Heart right ventricle (tissue), 16 donors: ENCODE data around the gene DCANP1. TPM values are rescaled to one million over a fixed set of nuclear protein-coding genes. Genes with fewer than 3 reads are reported as not detected.

Source experiments
- ATAC-seq, 8 donors: fragments of 200-7000 bp; cut with Tn5 transposase; one replicate each; pipeline ENCODE4 v1.9.1; 2020; ENCODE audit warnings: mild to moderate bottlenecking in 8 of 8, moderate library complexity in 8 of 8, moderate number of reproducible peaks in 1 of 8
- DNase-seq, 2 donors: peaks; one replicate each; pipeline ENCODE4 v3.0.0-alpha.2; 2020
- H3K27ac ChIP-seq, 10 donors: fragments of 200-600 bp; sonication (generic) in 2 of 10; one replicate each; pipeline versions ENCODE4 v1.5.0 to v1.8.0; 2020 to 2022; ENCODE audit warnings: mild to moderate bottlenecking in 3 of 10
- H3K27me3 ChIP-seq, 7 donors: fragments of 200-600 bp; one replicate each; pipeline ENCODE4 v1.8.0; 2021 to 2022; ENCODE audit warnings: mild to moderate bottlenecking in 2 of 7
- H3K36me3 ChIP-seq, 9 donors: fragments of 200-600 bp; sonication (generic) in 1 of 9; one replicate each; pipeline versions ENCODE4 v1.5.0 to v1.8.0; 2020 to 2022; ENCODE audit warnings: mild to moderate bottlenecking in 2 of 9
- H3K4me1 ChIP-seq, 9 donors: fragments of 200-600 bp; sonication (generic) in 1 of 9; one replicate each; pipeline versions ENCODE4 v1.5.0 to v1.8.0; 2020 to 2022; ENCODE audit warnings: mild to moderate bottlenecking in 4 of 9
- H3K4me3 ChIP-seq, 10 donors: fragments of 200-600 bp; sonication (generic) in 2 of 10; one replicate each; pipeline versions ENCODE4 v1.5.0 to v1.8.0; 2020 to 2022; ENCODE audit warnings: mild to moderate bottlenecking in 7 of 10, moderate library complexity in 2 of 10
- H3K9me3 ChIP-seq, 11 donors: fragments of 200-600 bp in 10 of 11; sonication (generic) in 2 of 11; one replicate each; pipeline versions ENCODE4 v1.5.0 to v1.8.0; 2013 to 2022; ENCODE audit warnings: mild to moderate bottlenecking in 2 of 11, control low read depth in 1 of 11, moderate library complexity in 1 of 11
- CTCF ChIP-seq, 9 donors: fragments of 200-600 bp; sonication (generic) in 2 of 9; IDR thresholded peaks; one replicate each; pipeline versions ENCODE4 v1.5.0 to v1.8.0; 2021 to 2022; ENCODE audit warnings: antibody characterized with exemption in 9 of 9, mild to moderate bottlenecking in 5 of 9, moderate library complexity in 1 of 9
- WGBS, 2 donors: extraction: QIAGEN DNeasy Blood & Tissue Kit; methylation state at CpG; one replicate each; pipeline ENCODE4 v1.1.7; 2013; ENCODE audit warnings: inconsistent platforms in 1 of 2; 5-methylcytosine and 5-hydroxymethylcytosine counted together
- intact Hi-C, 10 donors: fragments of 100-400 bp; cut with DNase I; formaldehyde crosslinking; loops; one replicate each; pipeline versions ENCODE4 v1.11.1 to v1.14.2; 2022
- polyA plus RNA-seq, 2 donors: library from polyadenylated mRNA; stranded (reverse); fragments of 200-250 nt; gene quantifications; one replicate each; pipeline ENCODE4 v1.2.3, GENCODE V29; 2013
- total RNA-seq, 10 donors: library from RNA; stranded (reverse); fragmentation: NEBNext Ultra II Directional in 3 of 10; extraction: Animal tissue kit (Norgen Biotek cat#: 25700) in 3 of 10; gene quantifications; one replicate each; pipeline versions ENCODE4 v1.2.1 to v1.2.4, GENCODE V29; 2021 to 2023
- donor health status: Arrhythmogenic right ventricular cardiomyopathy.
- donor health status: ischemic (EF 13 %, LVEDD 7.1; RV severe dilation, severe dysfunction).
- donor health status: healthy with polysubstance abuse.
- donor health status: DM: no; HTN: yes; CAD: no.
- donor health status: DM: no; HTN: no; CAD: no.
- donor health status: ischemic (EF 25% LVEDD 6.9; RV normal size, moderate dysfunction).
- donor health status: ischemic (EF 25% LVEDD 5.7; RV mildly dilated, moderate dysfunction).
- donor health status: healthy.
- donor health status: DM: yes; HTN: yes; CAD: no.
- donor health status: Ischemic cardiomyopathy.
- donor health status: ischemic (EF 35%, LVEDD 5.7; RV mildly dilated, moderate dysfunction).
- donor health status: nonischemic (EF 11% LVEDD 7.7; RV severe dilation, severe dysfunction).
- donor health status: DM: yes; HTN: yes; CAD: no.
- donor health status: PGD.
- donor health status: ischemic (EF 29% LVEDD 5.4; RV normal size, mild dysfunction).
- donor health status: nonischemic (EF 23%, LVEDD 6.1; RV moderate dilation, normal function).

Gene DCANP1
- total and polyA plus RNA-seq, 12 donors = not detected

GRCh38 chr5:135398160-135398854 lies 48.8 kb downstream of the DCANP1 start:
- ATAC-seq (peak in 7 of 8 donors; percentile 10 to 54 (median 31)), DNase-seq (peak in 1 of 2 donors; percentile 23)
- peak overlapping the region; percentile 62 to 99 (median 94) for H3K4me3 ChIP-seq
- WGBS, 2 donors = 0% methylated on average over 42 to 43 of the region's 43 CpGs
- H3K27me3 ChIP-seq = no peaks in the 10 kb centered on the region
- peaks cover 0 to 4% (median 0%) of the 10 kb centered on the region in 9 donors for H3K36me3 ChIP-seq
- H3K9me3 ChIP-seq = no peaks in the 10 kb centered on the region
- peaks cover 28 to 61% (median 58%) of the 10 kb centered on the region in 9 donors for H3K4me1 ChIP-seq
- no peak for TF ChIP-seq CTCF (IDR thresholded peaks at IDR 0.05)
- intact Hi-C loops = loop anchor here in 2 of 10 donors (2.0 kb wide), 1 partner anchor 42 kb away; no protein-coding TSS in a partner anchor
- peak overlapping the region; percentile 72 to 98 (median 94) for H3K27ac ChIP-seq

- Histone ChIP-seq H3K27ac (peak overlapping the region in 7 of 10 donors; percentile 12 to 97 (median 49)), H3K9me3 (no peaks in the 10 kb centered on the region), H3K27me3 (no peaks in the 10 kb centered on the region), H3K4me3 (peak overlapping the region in 4 of 10 donors; percentile 95 to 97 (median 96)), H3K4me1 (peaks cover 28 to 73% (median 70%) of the 10 kb centered on the region in 9 donors), H3K36me3 (peaks cover 0 to 14% (median 0%) of the 10 kb centered on the region in 9 donors)
- no peak for ATAC-seq
- no peak for DNase-seq
- intact Hi-C loops = no loop called here
- WGBS, 2 donors = 81 to 87% methylated on average over 5 of the region's 5 CpGs
- no peak for TF ChIP-seq CTCF (IDR thresholded peaks at IDR 0.05)
Observed at GRCh38 chr5:135397084-135397483, 50.1 kb downstream of the DCANP1 start.

- no peak for TF ChIP-seq CTCF (IDR thresholded peaks at IDR 0.05)
- peaks cover 31 to 78% (median 75%) of the 10 kb centered on the region in 9 donors for H3K4me1 ChIP-seq
- H3K36me3 ChIP-seq = peaks cover 0 to 14% (median 0%) of the 10 kb centered on the region in 9 donors
- H3K9me3 ChIP-seq = no peaks in the 10 kb centered on the region
- intact Hi-C loops = no loop called here
- 32 to 53% methylated on average over 4 of the region's 4 CpGs for WGBS, 2 donors
- H3K27ac ChIP-seq = peak overlapping the region in 9 of 10 donors; percentile 12 to 97 (median 41)
- H3K4me3 ChIP-seq = peak overlapping the region in 1 of 10 donors; percentile 97
- DNase-seq (no peak), ATAC-seq (no peak)
- H3K27me3 ChIP-seq = no peaks in the 10 kb centered on the region
Observed at GRCh38 chr5:135396459-135397055, 50.6 kb downstream of the DCANP1 start.

- Histone ChIP-seq H3K36me3 (peaks cover 0 to 14% (median 0%) of the 10 kb centered on the region in 9 donors), H3K9me3 (no peaks in the 10 kb centered on the region), H3K27ac (peak overlapping the region in 8 of 10 donors; percentile 15 to 94 (median 45)), H3K4me1 (peaks cover 36 to 85% (median 82%) of the 10 kb centered on the region in 9 donors), H3K4me3 (no peak overlapping the region), H3K27me3 (no peaks in the 10 kb centered on the region)
- no peak for DNase-seq
- no peak for TF ChIP-seq CTCF (IDR thresholded peaks at IDR 0.05)
- 42 to 51% methylated on average over 4 of the region's 4 CpGs for WGBS, 2 donors
- no peak for ATAC-seq
- intact Hi-C loops = no loop called here
Observed at GRCh38 chr5:135395866-135396265, 51.3 kb downstream of the DCANP1 start.
